Measurements from ENCODE around the gene CCR6.

The CCR6 gene

GRCh38 chr6:167122041-167122826 is 662 bp upstream of the CCR6 start:
- no peak for FAIRE-seq

- FAIRE-seq = no peak
Measured at GRCh38 chr6:167124753-167125152, 1.9 kb downstream of the CCR6 start.

- no peak for FAIRE-seq
Measured at GRCh38 chr6:167125410-167125809, 2.5 kb downstream of the CCR6 start.

- no peak for FAIRE-seq
Measured at GRCh38 chr6:167125855-167126349, 3.0 kb downstream of the CCR6 start.

- FAIRE-seq = no peak
Measured at GRCh38 chr6:167127785-167128531, 5.1 kb downstream of the CCR6 start.

- no peak for FAIRE-seq
Measured at GRCh38 chr6:167129159-167129558, 6.3 kb downstream of the CCR6 start.

GRCh38 chr6:167129562-167129961 is 6.7 kb downstream of the CCR6 start:
- no peak for FAIRE-seq

- FAIRE-seq = no peak
Measured at GRCh38 chr6:167130008-167130677, 7.2 kb downstream of the CCR6 start.

- FAIRE-seq = no peak
Measured at GRCh38 chr6:167130712-167131684, 8.1 kb downstream of the CCR6 start.

GRCh38 chr6:167134448-167135328 is 11.8 kb downstream of the CCR6 start:
- FAIRE-seq = no peak

- no peak for FAIRE-seq
Measured at GRCh38 chr6:167136376-167136775, 13.5 kb downstream of the CCR6 start.

GRCh38 chr6:167137081-167137480 is 14.2 kb downstream of the CCR6 start:
- no peak for FAIRE-seq

GRCh38 chr6:167137881-167138280 is 15.0 kb downstream of the CCR6 start:
- no peak for FAIRE-seq

- no peak for FAIRE-seq
Measured at GRCh38 chr6:167139761-167140160, 16.9 kb downstream of the CCR6 start.

- FAIRE-seq = no peak
Measured at GRCh38 chr6:167140589-167141474, 17.9 kb downstream of the CCR6 start.

GRCh38 chr6:167141667-167142432 is 19.0 kb downstream of the CCR6 start:
- FAIRE-seq = no peak

GRCh38 chr6:167142433-167142761 is 19.5 kb downstream of the CCR6 start:
- FAIRE-seq = no peak

GRCh38 chr6:167143041-167143440 is 20.1 kb downstream of the CCR6 start:
- FAIRE-seq = no peak

- FAIRE-seq = no peak
Measured at GRCh38 chr6:167145461-167145860, 22.6 kb downstream of the CCR6 start.

- FAIRE-seq = no peak
Measured at GRCh38 chr6:167146135-167146534, 23.2 kb downstream of the CCR6 start.
